Activated CD8-positive, alpha-beta T cell treated with anti-CD3 and anti-CD28 coated beads for 36 hours (primary cell): Measurements from ENCODE around the gene ACADVL. TPM values are rescaled to one million over a fixed set of nuclear protein-coding genes. Genes with fewer than 3 reads are reported as not detected.

Experiments
- ATAC-seq: fragments of 200-7000 bp; cut with Tn5 transposase; one replicate; pipeline ENCODE4 v1.10.0; 2021; ENCODE audit warnings: mild to moderate bottlenecking, moderate library complexity
- CTCF ChIA-PET: fragments of 350-600 bp; sonication (Branson Sonifier 250); formaldehyde crosslinking; loops from one replicate; lab custom pipeline; 2021; ENCODE audit warnings: antibody characterized with exemption; lab: Charles Lee
- POLR2A ChIA-PET: fragments of 350-600 bp; sonication (Branson Sonifier 250); formaldehyde crosslinking; loops from one replicate; lab custom pipeline; 2021; ENCODE audit warnings: antibody characterized with exemption; lab: Charles Lee
- DNase-seq: peaks from one replicate; pipeline ENCODE4 v3.0.0-alpha.2; 2020
- H3K27ac Mint-ChIP-seq: one replicate; pipeline ENCODE4 v1.8.0; 2021; ENCODE audit warnings: mild to moderate bottlenecking, mixed read lengths
- H3K27me3 Mint-ChIP-seq: one replicate; pipeline ENCODE4 v1.8.0; 2021; ENCODE audit warnings: mixed read lengths
- H3K36me3 Mint-ChIP-seq: one replicate; pipeline ENCODE4 v1.8.0; 2021; ENCODE audit warnings: low read depth, mixed read lengths
- H3K4me1 Mint-ChIP-seq: one replicate; pipeline ENCODE4 v1.8.0; 2021; ENCODE audit warnings: low read depth, mixed read lengths
- H3K4me3 Mint-ChIP-seq: one replicate; pipeline ENCODE4 v1.8.0; 2021; ENCODE audit warnings: mild to moderate bottlenecking, moderate library complexity, mixed read lengths
- H3K9me3 Mint-ChIP-seq: one replicate; pipeline ENCODE4 v1.8.0; 2021; ENCODE audit warnings: mixed read lengths
- CTCF ChIP-seq: fragments of 200-600 bp; IDR thresholded peaks from one replicate; pipeline ENCODE4 v1.8.0; 2022; ENCODE audit warnings: antibody characterized with exemption, mild to moderate bottlenecking
- intact Hi-C: fragments of 100-400 bp; cut with micrococcal nuclease; formaldehyde crosslinking; loops from one replicate; pipeline ENCODE4 v1.10.0; 2022
- total RNA-seq, 2 experiments: library from RNA; stranded (reverse); gene quantifications; one replicate each; pipeline ENCODE4 v1.2.3, GENCODE V29; 2021

The ACADVL gene
- total RNA-seq, 2 experiments from 2014 or later = 288 to 291 TPM

GRCh38 chr17:7175330-7175733 is 44.4 kb upstream of the ACADVL start:
- intact Hi-C loops = no loop called here

GRCh38 chr17:7176107-7176840 is 43.5 kb upstream of the ACADVL start:
- Mint-ChIP-seq H3K9me3 (no peaks in the 10 kb centered on the region), H3K4me3 (no peak overlapping the region), H3K27me3 (peaks cover 12% of the 10 kb centered on the region), H3K36me3 (no peaks in the 10 kb centered on the region), H3K4me1 (peaks cover 12% of the 10 kb centered on the region), H3K27ac (no peak overlapping the region)
- ATAC-seq = no peak
- ChIA-PET POLR2A (interaction anchor here (2.4 kb wide), 1 partner anchor 131 kb away, joined by 8 read pairs; no protein-coding TSS in a partner anchor), CTCF (interaction anchor here (0.9 to 3.3 kb wide), 8 partner anchors 10 to 155 kb away, joined by 3 to 50 read pairs (median 8); partner anchors contain the start of gene SLC16A11)
- no peak for DNase-seq
- intact Hi-C loops = no loop called here
- no peak for TF ChIP-seq CTCF

More at GRCh38 chr17:7175330-7175733, 44.4 kb upstream of the ACADVL start:
- H3K36me3 Mint-ChIP-seq = no peaks in the 10 kb centered on the region
- ChIA-PET CTCF (no interaction called here), POLR2A (no interaction called here)
- no peak overlapping the region for H3K27ac Mint-ChIP-seq
- H3K4me1 Mint-ChIP-seq = peaks cover 12% of the 10 kb centered on the region
- no peak for ATAC-seq
- no peaks in the 10 kb centered on the region for H3K9me3 Mint-ChIP-seq
- no peak for TF ChIP-seq CTCF
- no peak for DNase-seq
- H3K4me3 Mint-ChIP-seq = no peak overlapping the region
- peaks cover 12% of the 10 kb centered on the region for H3K27me3 Mint-ChIP-seq

- ChIA-PET CTCF (interaction anchor here (0.6 to 3.3 kb wide), 22 partner anchors 9 to 155 kb away, joined by 3 to 50 read pairs (median 6); partner anchors contain the start of gene SLC16A11), POLR2A (interaction anchor here (2.4 kb wide), 1 partner anchor 131 kb away, joined by 8 read pairs; no protein-coding TSS in a partner anchor)
- intact Hi-C loops = no loop called here
- H3K9me3 Mint-ChIP-seq = no peaks in the 10 kb centered on the region
- no peak for ATAC-seq
- H3K36me3 Mint-ChIP-seq = no peaks in the 10 kb centered on the region
- H3K27me3 Mint-ChIP-seq = peaks cover 12% of the 10 kb centered on the region
- no peak overlapping the region for H3K27ac Mint-ChIP-seq
- no peak for TF ChIP-seq CTCF
- no peak overlapping the region for H3K4me3 Mint-ChIP-seq
- H3K4me1 Mint-ChIP-seq = peaks cover 12% of the 10 kb centered on the region
- no peak for DNase-seq
These were observed 42.9 kb upstream of the ACADVL start for GRCh38 chr17:7176841-7177190.

- DNase-seq (peak; percentile 75), ATAC-seq (peak; percentile 83)
- Mint-ChIP-seq H3K27me3 (peaks cover 12% of the 10 kb centered on the region), H3K4me1 (peaks cover 12% of the 10 kb centered on the region), H3K36me3 (no peaks in the 10 kb centered on the region), H3K27ac (no peak overlapping the region), H3K9me3 (no peaks in the 10 kb centered on the region), H3K4me3 (peak overlapping the region; percentile 70)
- CTCF ChIA-PET = interaction anchor here (0.6 to 3.3 kb wide), 32 partner anchors 8 to 334 kb away, joined by 3 to 50 read pairs (median 4); partner anchors contain the start of gene SLC16A11
- intact Hi-C loops = no loop called here
- POLR2A ChIA-PET = interaction anchor here (1.3 to 2.4 kb wide), 3 partner anchors 11 to 134 kb away, joined by 3 to 8 read pairs (median 6); partner anchors contain the start of gene SLC16A11
- peak; percentile 90 for TF ChIP-seq CTCF
These were observed 42.4 kb upstream of the ACADVL start for GRCh38 chr17:7177191-7177953.
